ENCODE measurements around the gene BYSL. TPM values are rescaled to one million over a fixed set of nuclear protein-coding genes. Genes with fewer than 3 reads are reported as not detected.

The BYSL gene
- total and polyA plus RNA-seq, 3 donors from 2014 or later, result 13.7 to 20.5 (median 18.7) TPM

DNA sequence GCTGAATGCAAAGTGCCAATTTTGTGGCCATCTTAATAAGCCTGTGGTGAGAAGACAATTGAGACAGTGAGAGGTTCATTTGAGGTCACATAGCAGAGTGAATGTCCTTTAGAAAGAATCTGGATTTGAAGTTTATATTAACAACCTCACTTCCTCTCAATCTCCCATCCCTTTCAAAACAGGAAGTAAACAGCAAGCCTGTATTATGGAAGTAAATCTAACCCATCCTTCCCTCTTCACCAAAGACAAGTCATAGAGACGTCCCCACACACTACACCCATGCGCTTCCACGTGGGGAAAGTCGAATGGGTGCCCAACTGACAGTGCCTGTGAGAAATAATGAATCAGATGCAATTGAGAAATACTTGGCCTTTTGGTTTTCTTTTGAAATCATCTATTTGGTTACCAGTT lies 49.1 kb downstream of the BYSL start:
- TF ChIP-seq POLR2A (IDR thresholded peaks at IDR 0.05), result no peak
- TF ChIP-seq, protein P1, sequence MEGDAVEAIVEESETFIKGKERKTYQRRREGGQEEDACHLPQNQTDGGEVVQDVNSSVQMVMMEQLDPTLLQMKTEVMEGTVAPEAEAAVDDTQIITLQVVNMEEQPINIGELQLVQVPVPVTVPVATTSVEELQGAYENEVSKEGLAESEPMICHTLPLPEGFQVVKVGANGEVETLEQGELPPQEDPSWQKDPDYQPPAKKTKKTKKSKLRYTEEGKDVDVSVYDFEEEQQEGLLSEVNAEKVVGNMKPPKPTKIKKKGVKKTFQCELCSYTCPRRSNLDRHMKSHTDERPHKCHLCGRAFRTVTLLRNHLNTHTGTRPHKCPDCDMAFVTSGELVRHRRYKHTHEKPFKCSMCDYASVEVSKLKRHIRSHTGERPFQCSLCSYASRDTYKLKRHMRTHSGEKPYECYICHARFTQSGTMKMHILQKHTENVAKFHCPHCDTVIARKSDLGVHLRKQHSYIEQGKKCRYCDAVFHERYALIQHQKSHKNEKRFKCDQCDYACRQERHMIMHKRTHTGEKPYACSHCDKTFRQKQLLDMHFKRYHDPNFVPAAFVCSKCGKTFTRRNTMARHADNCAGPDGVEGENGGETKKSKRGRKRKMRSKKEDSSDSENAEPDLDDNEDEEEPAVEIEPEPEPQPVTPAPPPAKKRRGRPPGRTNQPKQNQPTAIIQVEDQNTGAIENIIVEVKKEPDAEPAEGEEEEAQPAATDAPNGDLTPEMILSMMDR (IDR thresholded peaks at IDR 0.05), result no peak
- no peaks in the 10 kb centered on the region for H3K9me3 ChIP-seq
- H3K4me1 ChIP-seq, result peaks cover 4% of the 10 kb centered on the region
- 63 to 65% methylated on average over 4 of the region's 4 CpGs for WGBS, 2 donors
- H3K4me3 ChIP-seq, result no peak overlapping the region
- no peak overlapping the region for H3K27ac ChIP-seq
- no peaks in the 10 kb centered on the region for H3K27me3 ChIP-seq
- DNase-seq, result no peak
- no peaks in the 10 kb centered on the region for H3K36me3 ChIP-seq (ENCODE audit: low read depth, missing control alignments)
- intact Hi-C loops (cut with DNase I; ENCODE audit: low total_unique reads), result no loop called here

DNA sequence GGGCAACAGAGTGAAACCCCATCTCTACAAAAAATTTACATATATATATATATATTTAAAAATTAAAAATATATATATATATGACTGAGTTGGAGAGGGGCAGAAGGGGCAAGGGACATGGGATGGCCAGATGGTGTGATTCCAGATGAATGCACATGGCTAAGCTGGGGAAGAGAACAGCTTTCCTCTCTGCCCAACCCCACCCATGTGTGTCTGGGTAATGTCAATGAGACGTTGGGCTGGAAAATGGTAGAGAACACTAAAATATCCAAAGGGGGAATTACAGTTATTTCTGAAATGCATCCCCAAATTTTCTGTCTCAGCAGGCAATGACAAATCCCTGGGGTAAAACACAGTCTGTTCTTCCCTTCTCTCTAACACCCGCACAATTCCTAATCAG lies 51.5 kb downstream of the BYSL start:
- intact Hi-C loops (cut with DNase I; ENCODE audit: low total_unique reads), result no loop called here

DNA sequence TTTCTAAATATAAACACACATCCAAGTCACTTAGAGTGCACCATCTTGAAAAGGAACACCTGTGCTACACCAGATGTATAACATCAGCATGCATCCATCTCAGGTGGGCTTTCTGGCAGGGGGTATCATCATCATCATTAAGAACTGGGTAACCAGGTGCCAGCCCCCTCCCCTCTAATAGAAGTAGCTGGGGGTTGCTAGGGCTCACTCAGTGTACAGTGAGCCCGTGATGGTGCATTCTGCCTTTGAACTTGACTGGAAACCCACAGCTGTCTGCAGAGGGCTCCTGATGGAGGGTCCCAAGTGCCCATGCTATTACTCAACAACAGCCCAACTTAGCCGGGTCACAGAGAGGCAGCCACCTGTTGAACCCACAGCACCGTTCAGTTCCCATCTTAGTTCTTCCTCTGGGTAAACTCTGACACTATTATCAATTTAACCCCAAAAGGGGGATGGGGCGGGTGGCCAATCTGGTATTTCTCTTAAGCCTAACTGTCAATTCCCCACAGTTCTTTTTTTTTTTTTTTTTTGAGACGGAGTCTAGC lies 53.1 kb downstream of the BYSL start:
- no peaks in the 10 kb centered on the region for H3K9me3 ChIP-seq
- H3K4me1 ChIP-seq, result no peaks in the 10 kb centered on the region
- TF ChIP-seq, protein P1 (IDR thresholded peaks at IDR 0.05), result no peak
- no peak for TF ChIP-seq POLR2A (IDR thresholded peaks at IDR 0.05)
- H3K27ac ChIP-seq, result no peak overlapping the region
- 82 to 93% methylated on average over 4 to 5 of the region's 5 CpGs for WGBS, 2 donors
- H3K36me3 ChIP-seq (ENCODE audit: low read depth, missing control alignments), result no peaks in the 10 kb centered on the region
- H3K27me3 ChIP-seq, result no peaks in the 10 kb centered on the region
- intact Hi-C loops (cut with DNase I; ENCODE audit: low total_unique reads), result no loop called here
- H3K4me3 ChIP-seq, result no peak overlapping the region
- DNase-seq, result no peak

More for the DNA sequence above, 51.5 kb downstream of the BYSL start:
- no peak for TF ChIP-seq POLR2A (IDR thresholded peaks at IDR 0.05)
- TF ChIP-seq, protein P1 (IDR thresholded peaks at IDR 0.05), result no peak
- 45 to 53% methylated on average over 2 of the region's 2 CpGs for WGBS, 2 donors
- Histone ChIP-seq H3K4me1 (no peaks in the 10 kb centered on the region), H3K27me3 (no peaks in the 10 kb centered on the region), H3K36me3 (ENCODE audit: low read depth, missing control alignments) (no peaks in the 10 kb centered on the region), H3K9me3 (no peaks in the 10 kb centered on the region), H3K4me3 (no peak overlapping the region), H3K27ac (no peak overlapping the region)
- no peak for DNase-seq

DNA sequence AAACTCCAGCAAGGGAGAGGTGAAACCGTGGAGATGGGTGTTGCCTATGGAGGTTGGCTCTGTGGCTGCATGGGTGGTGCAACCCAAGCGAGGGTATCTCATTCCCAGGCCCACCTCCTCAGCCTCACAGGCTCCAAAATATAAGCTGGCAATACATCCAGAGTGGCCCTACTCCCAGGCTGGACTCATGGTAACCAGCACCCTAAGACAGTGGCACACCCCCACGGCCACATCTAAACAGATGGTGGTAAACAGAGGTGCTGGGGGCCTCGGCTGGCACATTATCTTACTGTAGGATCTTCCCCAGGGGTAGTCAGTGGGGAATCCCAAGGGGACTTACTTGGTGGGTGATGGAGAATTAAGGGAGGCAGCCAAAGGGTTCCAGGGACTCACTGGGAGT lies 54.0 kb downstream of the BYSL start:
- TF ChIP-seq, protein P1 (IDR thresholded peaks at IDR 0.05), result no peak
- TF ChIP-seq POLR2A (IDR thresholded peaks at IDR 0.05), result no peak
- 71 to 72% methylated on average over 4 of the region's 4 CpGs for WGBS, 2 donors
- Histone ChIP-seq H3K27ac (no peak overlapping the region), H3K4me3 (no peak overlapping the region), H3K4me1 (no peaks in the 10 kb centered on the region), H3K36me3 (ENCODE audit: low read depth, missing control alignments) (no peaks in the 10 kb centered on the region), H3K9me3 (no peaks in the 10 kb centered on the region), H3K27me3 (no peaks in the 10 kb centered on the region)
- DNase-seq, result no peak
- intact Hi-C loops (cut with DNase I; ENCODE audit: low total_unique reads), result no loop called here

DNA sequence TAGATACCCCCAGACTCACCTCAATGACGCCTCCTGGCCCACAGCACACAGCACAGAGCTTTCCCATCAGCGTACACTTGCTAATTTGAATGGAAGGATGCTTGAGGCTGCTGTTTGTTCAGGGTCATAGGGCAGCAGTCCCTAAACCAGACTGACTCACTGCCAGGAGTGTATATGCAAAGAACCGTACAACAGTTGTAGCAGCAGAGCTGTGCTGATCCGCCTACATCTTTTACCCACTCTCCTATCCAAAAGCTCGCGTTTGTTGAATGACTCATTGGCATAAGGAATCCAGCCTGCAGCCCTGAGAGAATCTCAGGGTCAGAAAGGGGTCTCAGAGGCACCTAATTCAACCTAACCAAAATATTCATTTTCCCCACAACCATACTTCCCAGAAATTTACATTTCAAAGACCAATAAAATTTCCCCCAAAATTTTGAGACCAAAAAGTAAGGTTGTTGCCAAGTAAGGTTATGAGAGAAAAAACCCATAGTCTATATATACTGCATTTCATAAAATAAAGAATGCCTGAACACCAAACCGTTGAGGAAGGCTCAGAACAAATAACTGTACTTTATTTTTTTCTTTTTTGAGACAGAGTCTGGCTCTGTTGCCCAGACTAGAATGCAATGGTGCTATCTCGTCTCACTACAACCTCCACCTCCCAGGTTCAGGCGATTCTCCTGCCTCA lies 55.6 kb downstream of the BYSL start:
- Histone ChIP-seq H3K27me3 (no peaks in the 10 kb centered on the region), H3K36me3 (ENCODE audit: low read depth, missing control alignments) (no peaks in the 10 kb centered on the region), H3K9me3 (no peaks in the 10 kb centered on the region), H3K4me1 (no peaks in the 10 kb centered on the region), H3K4me3 (no peak overlapping the region), H3K27ac (no peak overlapping the region)
- no peak for DNase-seq
- intact Hi-C loops (cut with DNase I; ENCODE audit: low total_unique reads), result no loop called here
- TF ChIP-seq, protein P1 (IDR thresholded peaks at IDR 0.05), result no peak
- no peak for TF ChIP-seq POLR2A (IDR thresholded peaks at IDR 0.05)
- 74 to 79% methylated on average over 9 of the region's 9 CpGs for WGBS, 2 donors

Measured in testis (tissue), 3 donors.